CD4-positive, alpha-beta memory T cell (primary cell): ENCODE results near the gene TGFB1. TPM values are rescaled to one million over a fixed set of nuclear protein-coding genes. Genes with fewer than 3 reads are reported as not detected.

Experiments
- CTCF ChIA-PET: fragments of 350-600 bp; sonication (Branson Sonifier 250); formaldehyde crosslinking; loops from one replicate; lab custom pipeline; 2021; ENCODE audit warnings: inconsistent platforms; ENCODE audit not compliant: partially characterized antibody; lab: Charles Lee
- POLR2A ChIA-PET: fragments of 350-600 bp; sonication (Branson Sonifier 250); formaldehyde crosslinking; loops from one replicate; lab custom pipeline; 2021; ENCODE audit not compliant: partially characterized antibody; lab: Charles Lee
- DNase-seq, 5 donors: peaks; one replicate each; pipeline versions ENCODE4 v3.0.0 to v3.0.0-alpha.2; 2020 to 2022; ENCODE audit warnings: mixed read lengths in 1 of 5
- H3K27ac ChIP-seq: one replicate; pipeline ENCODE4 v1.7.0; 2013; ENCODE audit warnings: low read depth, low read length
- H3K27me3 ChIP-seq: 2 replicates; pipeline ENCODE4 v1.7.0; 2013; ENCODE audit warnings: mild to moderate bottlenecking, low read length, moderate library complexity; ENCODE audit not compliant: insufficient read depth
- H3K36me3 ChIP-seq: 2 replicates; pipeline ENCODE4 v1.7.0; 2013; ENCODE audit warnings: mild to moderate bottlenecking, low read length, moderate library complexity; ENCODE audit not compliant: insufficient read depth
- H3K4me1 ChIP-seq: 2 replicates; pipeline ENCODE4 v1.7.0; 2013; ENCODE audit warnings: mild to moderate bottlenecking, low read length, moderate library complexity; ENCODE audit not compliant: insufficient read depth
- H3K4me3 ChIP-seq, 2 donors: one replicate each; pipeline ENCODE4 v1.7.0; 2013; ENCODE audit warnings: low read length in 2 of 2, mild to moderate bottlenecking in 1 of 2
- H3K9me3 ChIP-seq, 2 donors: one replicate each; pipeline ENCODE4 v1.7.0; 2013; ENCODE audit warnings: low read length in 2 of 2, control low read depth in 1 of 2; ENCODE audit not compliant: control insufficient read depth in 1 of 2
- H3K27ac Mint-ChIP-seq, 7 donors: one replicate each; pipeline ENCODE4 v1.8.0; 2020 to 2021; ENCODE audit warnings: mixed read lengths in 7 of 7, mild to moderate bottlenecking in 6 of 7, inconsistent platforms in 3 of 7, moderate library complexity in 3 of 7
- H3K27me3 Mint-ChIP-seq, 2 donors: one replicate each; pipeline ENCODE4 v1.8.0; 2020 to 2021; ENCODE audit warnings: mixed read lengths in 2 of 2
- H3K36me3 Mint-ChIP-seq, 2 donors: one replicate each; pipeline ENCODE4 v1.8.0; 2020 to 2021; ENCODE audit warnings: mixed read lengths in 2 of 2, inconsistent platforms in 1 of 2, mild to moderate bottlenecking in 1 of 2
- H3K4me1 Mint-ChIP-seq, 4 donors: one replicate each; pipeline ENCODE4 v1.8.0; 2020 to 2021; ENCODE audit warnings: mixed read lengths in 4 of 4, mild to moderate bottlenecking in 1 of 4
- H3K4me3 Mint-ChIP-seq, 8 donors: one replicate each; pipeline ENCODE4 v1.8.0; 2020 to 2021; ENCODE audit warnings: mixed read lengths in 8 of 8, mild to moderate bottlenecking in 7 of 8, moderate library complexity in 6 of 8, inconsistent platforms in 3 of 8
- H3K9me3 Mint-ChIP-seq, 8 donors: one replicate each; pipeline ENCODE4 v1.8.0; 2020 to 2021; ENCODE audit warnings: mixed read lengths in 8 of 8, mild to moderate bottlenecking in 5 of 8, inconsistent platforms in 3 of 8, moderate library complexity in 1 of 8
- intact Hi-C: fragments of 100-400 bp; cut with micrococcal nuclease; formaldehyde crosslinking; loops from one replicate; pipeline ENCODE4 v1.15.1; 2023
- polyA plus RNA-seq, 2 donors: library from polyadenylated mRNA; unstranded; fragments of 300-500 nt; fragmentation: Illumina TruSeq; gene quantifications; one replicate each; pipeline ENCODE4 v1.2.3, GENCODE V29; 2021
- total RNA-seq, 2 experiments: library from RNA; stranded (reverse); gene quantifications; one replicate each; pipeline ENCODE4 v1.2.3, GENCODE V29; 2021

TGFB1 gene
- total and polyA plus RNA-seq, 4 experiments from 2014 or later = 28.1 to 143 (median 110) TPM

DNA sequence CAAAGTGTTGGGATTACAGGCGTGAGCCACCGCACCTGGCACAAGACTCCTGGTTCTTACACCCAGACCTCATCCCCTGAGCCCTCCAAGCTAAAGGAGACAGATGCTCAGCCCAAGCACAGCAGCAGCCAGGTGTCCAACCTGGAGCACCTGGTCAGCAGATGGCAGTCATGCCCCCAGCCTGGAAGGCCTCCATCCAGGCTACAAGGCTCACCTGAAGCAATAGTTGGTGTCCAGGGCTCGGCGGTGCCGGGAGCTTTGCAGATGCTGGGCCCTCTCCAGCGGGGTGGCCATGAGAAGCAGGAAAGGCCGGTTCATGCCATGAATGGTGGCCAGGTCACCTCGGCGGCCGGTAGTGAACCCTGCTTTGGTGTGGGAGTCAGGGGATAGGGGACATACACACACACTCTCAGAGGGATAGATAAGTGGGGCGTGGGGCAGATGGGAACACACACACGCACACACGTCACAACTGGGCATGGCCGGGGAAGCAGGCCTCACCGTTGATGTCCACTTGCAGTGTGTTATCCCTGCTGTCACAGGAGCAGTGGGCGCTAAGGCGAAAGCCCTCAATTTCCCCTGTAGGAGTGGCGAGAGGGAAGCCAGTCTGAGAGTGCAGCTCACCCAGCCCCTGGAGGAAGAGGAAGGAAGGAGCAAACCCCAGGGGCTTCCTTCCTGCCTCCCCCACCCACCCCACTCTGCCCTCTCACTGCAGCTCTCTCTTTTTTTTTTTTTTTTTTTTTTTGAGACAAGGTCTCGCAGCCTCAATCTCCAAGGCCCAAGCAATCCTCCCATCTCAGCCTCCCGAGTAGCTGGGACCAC lies 11.8 kb downstream of the TGFB1 start:
- peaks cover 64% of the 10 kb centered on the region for H3K36me3 ChIP-seq
- POLR2A ChIA-PET = interaction anchor here (0.5 to 2.4 kb wide), 10 partner anchors 10 to 205 kb away, joined by 3 to 25 read pairs (median 4); partner anchors contain the start of gene TGFB1
- peaks cover 29 to 73% (median 47%) of the 10 kb centered on the region in 4 donors for H3K4me1 Mint-ChIP-seq
- no peaks in the 10 kb centered on the region for H3K27me3 Mint-ChIP-seq
- peaks cover 50% of the 10 kb centered on the region for H3K4me1 ChIP-seq
- no peaks in the 10 kb centered on the region for H3K9me3 ChIP-seq
- no peaks in the 10 kb centered on the region for H3K27me3 ChIP-seq
- DNase-seq = no peak
- CTCF ChIA-PET = interaction anchor here (0.7 to 4.3 kb wide), 4 partner anchors 10 to 137 kb away, joined by 3 to 19 read pairs (median 4); no protein-coding TSS in a partner anchor
- no peaks in the 10 kb centered on the region for H3K9me3 Mint-ChIP-seq
- H3K27ac ChIP-seq = peak overlapping the region; percentile 7
- H3K4me3 ChIP-seq = no peak overlapping the region
- intact Hi-C loops = no loop called here
- H3K4me3 Mint-ChIP-seq = peak overlapping the region; percentile 36 to 79 (median 62)
- H3K27ac Mint-ChIP-seq = peak overlapping the region; percentile 48 to 84 (median 59)
- peaks cover 42 to 73% of the 10 kb centered on the region in 2 donors for H3K36me3 Mint-ChIP-seq

- Mint-ChIP-seq H3K27me3 (no peaks in the 10 kb centered on the region), H3K36me3 (peaks cover 36 to 75% of the 10 kb centered on the region in 2 donors), H3K27ac (peak overlapping the region; percentile 42 to 79 (median 48)), H3K4me1 (peaks cover 26 to 68% (median 40%) of the 10 kb centered on the region in 4 donors), H3K4me3 (peak overlapping the region in 1 of 8 donors; percentile 47), H3K9me3 (no peaks in the 10 kb centered on the region)
- no peaks in the 10 kb centered on the region for H3K9me3 ChIP-seq
- H3K36me3 ChIP-seq = peaks cover 66% of the 10 kb centered on the region
- H3K27ac ChIP-seq = no peak overlapping the region
- ChIA-PET CTCF (interaction anchor here (4.3 kb wide), 1 partner anchor 12 kb away, joined by 19 read pairs; no protein-coding TSS in a partner anchor), POLR2A (interaction anchor here (1.0 to 1.6 kb wide), 3 partner anchors 9 to 76 kb away, joined by 4 read pairs; partner anchors contain the start of gene HNRNPUL1)
- intact Hi-C loops = loop anchor here (1.0 kb wide), 1 partner anchor 12 kb away; no protein-coding TSS in a partner anchor
- no peaks in the 10 kb centered on the region for H3K27me3 ChIP-seq
- DNase-seq = no peak
- H3K4me1 ChIP-seq = peaks cover 43% of the 10 kb centered on the region
- H3K4me3 ChIP-seq = no peak overlapping the region
Measured at GRCh38 chr19:41339936-41340335, 13.8 kb downstream of the TGFB1 start.

- H3K36me3 Mint-ChIP-seq = peaks cover 37 to 68% of the 10 kb centered on the region in 2 donors
- ChIA-PET CTCF (interaction anchor here (0.7 to 2.8 kb wide), 3 partner anchors 11 to 585 kb away, joined by 3 to 10 read pairs (median 4); partner anchors contain the start of gene ACTMAP), POLR2A (interaction anchor here (1.0 to 2.0 kb wide), 4 partner anchors 11 to 72 kb away, joined by 4 to 8 read pairs (median 4); partner anchors contain the start of gene HNRNPUL1)
- H3K9me3 Mint-ChIP-seq = peaks cover 0 to 2% (median 0%) of the 10 kb centered on the region in 8 donors
- Histone ChIP-seq H3K27me3 (no peaks in the 10 kb centered on the region), H3K36me3 (peaks cover 68% of the 10 kb centered on the region), H3K9me3 (no peaks in the 10 kb centered on the region), H3K4me1 (peaks cover 47% of the 10 kb centered on the region), H3K27ac (no peak overlapping the region), H3K4me3 (no peak overlapping the region)
- H3K4me1 Mint-ChIP-seq = peaks cover 24 to 63% (median 34%) of the 10 kb centered on the region in 4 donors
- peak overlapping the region in 3 of 7 donors; percentile 68 to 91 (median 80) for H3K27ac Mint-ChIP-seq
- intact Hi-C loops = no loop called here
- no peaks in the 10 kb centered on the region for H3K27me3 Mint-ChIP-seq
- DNase-seq = no peak
- no peak overlapping the region for H3K4me3 Mint-ChIP-seq
Measured at GRCh38 chr19:41335467-41335866, 18.3 kb downstream of the TGFB1 start.

GRCh38 chr19:41334793-41335192 lies 18.9 kb downstream of the TGFB1 start:
- no peak overlapping the region for H3K4me3 ChIP-seq
- H3K36me3 ChIP-seq = peaks cover 70% of the 10 kb centered on the region
- no peak overlapping the region for H3K27ac ChIP-seq
- H3K4me1 Mint-ChIP-seq = peaks cover 24 to 63% (median 36%) of the 10 kb centered on the region in 4 donors
- no peaks in the 10 kb centered on the region for H3K27me3 ChIP-seq
- peaks cover 37 to 70% of the 10 kb centered on the region in 2 donors for H3K36me3 Mint-ChIP-seq
- H3K9me3 Mint-ChIP-seq = peaks cover 0 to 2% (median 0%) of the 10 kb centered on the region in 8 donors
- intact Hi-C loops = no loop called here
- peak overlapping the region in 1 of 8 donors; percentile 30 for H3K4me3 Mint-ChIP-seq
- ChIA-PET POLR2A (interaction anchor here (0.8 to 2.3 kb wide), 3 partner anchors 12 to 17 kb away, joined by 3 to 10 read pairs (median 4); no protein-coding TSS in a partner anchor), CTCF (interaction anchor here (0.7 to 2.8 kb wide), 3 partner anchors 12 to 17 kb away, joined by 3 to 10 read pairs (median 4); no protein-coding TSS in a partner anchor)
- DNase-seq = no peak
- H3K27me3 Mint-ChIP-seq = no peaks in the 10 kb centered on the region
- H3K9me3 ChIP-seq = no peaks in the 10 kb centered on the region
- H3K27ac Mint-ChIP-seq = peak overlapping the region in 6 of 7 donors; percentile 29 to 91 (median 60)
- peaks cover 53% of the 10 kb centered on the region for H3K4me1 ChIP-seq

DNA sequence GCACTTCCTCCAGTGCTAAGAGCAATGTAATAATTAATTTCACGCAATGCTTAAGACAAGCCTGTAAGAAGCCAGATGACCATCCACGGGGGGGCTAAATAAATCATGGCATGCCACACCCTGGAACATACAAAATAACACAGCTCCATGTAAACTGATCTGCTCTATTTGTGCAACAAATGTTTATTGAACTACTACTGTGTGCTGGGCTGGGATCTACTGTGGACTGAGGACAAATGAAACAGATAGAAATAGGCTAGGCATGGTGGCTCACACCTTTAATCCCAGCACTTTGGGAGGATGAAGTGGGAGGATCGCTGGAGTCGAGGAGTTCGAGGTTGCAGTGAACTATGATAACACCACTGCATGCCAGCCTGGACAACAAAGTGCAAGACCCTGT lies 21.3 kb downstream of the TGFB1 start:
- ChIA-PET CTCF (interaction anchor here (0.7 to 1.0 kb wide), 2 partner anchors 15 to 19 kb away, joined by 3 to 4 read pairs; no protein-coding TSS in a partner anchor), POLR2A (interaction anchor here (1.1 to 1.7 kb wide), 2 partner anchors 17 to 19 kb away, joined by 3 to 6 read pairs; no protein-coding TSS in a partner anchor)
- H3K36me3 ChIP-seq = peaks cover 65% of the 10 kb centered on the region
- Mint-ChIP-seq H3K27me3 (no peaks in the 10 kb centered on the region), H3K4me3 (peak overlapping the region in 2 of 8 donors; percentile 2 to 41), H3K4me1 (peaks cover 35 to 67% (median 45%) of the 10 kb centered on the region in 4 donors), H3K36me3 (peaks cover 32 to 72% of the 10 kb centered on the region in 2 donors), H3K9me3 (peaks cover 0 to 10% (median 0%) of the 10 kb centered on the region in 8 donors), H3K27ac (peak overlapping the region; percentile 4 to 91 (median 45))
- no peak for DNase-seq
- H3K9me3 ChIP-seq = no peaks in the 10 kb centered on the region
- no peak overlapping the region for H3K27ac ChIP-seq
- H3K4me1 ChIP-seq = peaks cover 72% of the 10 kb centered on the region
- intact Hi-C loops = no loop called here
- no peaks in the 10 kb centered on the region for H3K27me3 ChIP-seq
- no peak overlapping the region for H3K4me3 ChIP-seq

DNA sequence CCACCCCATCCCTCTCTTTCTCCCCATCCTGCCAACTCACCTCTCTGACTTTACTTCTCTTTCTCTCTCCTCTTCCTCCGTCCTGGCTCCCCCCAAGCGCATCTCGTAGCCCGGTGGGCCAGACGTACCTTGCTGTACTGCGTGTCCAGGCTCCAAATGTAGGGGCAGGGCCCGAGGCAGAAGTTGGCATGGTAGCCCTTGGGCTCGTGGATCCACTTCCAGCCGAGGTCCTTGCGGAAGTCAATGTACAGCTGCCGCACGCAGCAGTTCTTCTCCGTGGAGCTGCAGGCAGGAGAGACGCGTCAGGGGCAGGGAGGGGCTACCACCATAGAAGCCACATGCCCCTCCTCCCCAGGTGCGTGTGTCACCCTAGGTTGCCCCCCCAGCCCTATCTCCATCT lies 21.7 kb downstream of the TGFB1 start:
- ChIA-PET CTCF (interaction anchor here (1.0 kb wide), 1 partner anchor 15 kb away, joined by 4 read pairs; no protein-coding TSS in a partner anchor), POLR2A (interaction anchor here (0.6 to 1.7 kb wide), 3 partner anchors 18 to 32 kb away, joined by 3 to 6 read pairs (median 3); partner anchors contain the start of gene B9D2)
- H3K4me1 Mint-ChIP-seq = peaks cover 37 to 68% (median 47%) of the 10 kb centered on the region in 4 donors
- peak overlapping the region in 1 of 8 donors; percentile 41 for H3K4me3 Mint-ChIP-seq
- peaks cover 0 to 10% (median 0%) of the 10 kb centered on the region in 8 donors for H3K9me3 Mint-ChIP-seq
- peaks cover 77% of the 10 kb centered on the region for H3K4me1 ChIP-seq
- H3K27me3 Mint-ChIP-seq = no peaks in the 10 kb centered on the region
- no peaks in the 10 kb centered on the region for H3K9me3 ChIP-seq
- H3K36me3 Mint-ChIP-seq = peaks cover 30 to 71% of the 10 kb centered on the region in 2 donors
- H3K27me3 ChIP-seq = no peaks in the 10 kb centered on the region
- H3K27ac Mint-ChIP-seq = peak overlapping the region in 6 of 7 donors; percentile 29 to 91 (median 67)
- H3K4me3 ChIP-seq = no peak overlapping the region
- no peak for DNase-seq
- intact Hi-C loops = no loop called here
- peaks cover 62% of the 10 kb centered on the region for H3K36me3 ChIP-seq
- H3K27ac ChIP-seq = no peak overlapping the region
